HG02852 (cell line): Measurements from ENCODE around the gene TAPBPL.
"Not testable (repeated sequence)": the region's sequence is repeated elsewhere in the genome, so short reads cannot be mapped to it uniquely, and the experiment has no call there.

Experiments
- ATAC-seq: cut with Tn5 transposase; IDR thresholded peaks from one replicate; pipeline ENCODE4 v1.9.1; 2021; ENCODE audit warnings: mild to moderate bottlenecking, moderate library complexity; ENCODE audit not compliant: unreplicated experiment

Gene TAPBPL

DNA sequence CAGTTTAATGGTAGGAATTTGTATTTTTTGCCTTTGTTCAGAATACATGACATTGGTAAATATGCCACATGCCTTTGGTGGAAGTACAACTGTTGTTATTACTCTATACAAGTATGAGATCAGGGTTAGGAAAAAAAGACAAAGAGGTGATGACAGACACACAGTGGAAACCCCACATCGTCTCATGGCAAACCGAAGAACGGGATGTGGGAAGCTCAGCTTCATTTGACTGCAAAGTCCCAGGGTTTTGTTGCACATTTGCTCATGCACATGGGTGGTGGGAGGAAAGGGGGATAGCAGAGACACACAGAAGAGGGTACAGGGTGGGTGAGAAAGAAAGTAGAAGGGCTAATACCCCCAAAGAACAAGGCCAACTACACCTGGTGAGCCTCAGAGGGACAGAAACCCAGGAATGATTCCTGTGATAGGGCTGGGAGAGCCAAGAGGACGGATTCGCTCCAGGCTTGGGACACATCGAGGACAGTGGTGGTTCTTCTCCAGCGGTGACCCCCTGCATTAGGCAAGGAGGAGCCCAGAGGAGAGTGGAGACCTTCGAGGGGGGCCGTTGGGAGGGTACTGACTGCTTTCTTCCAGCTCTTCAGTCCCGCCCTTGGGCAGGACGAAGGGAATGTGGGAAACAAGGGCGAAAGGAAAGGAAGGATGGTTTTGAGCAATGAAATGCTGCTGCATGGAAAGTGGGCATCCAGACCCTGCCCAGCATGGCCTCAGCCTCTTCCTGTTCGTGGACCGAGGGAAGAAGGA, 10.6 kb downstream of the TAPBPL start:
- no peak for ATAC-seq

DNA sequence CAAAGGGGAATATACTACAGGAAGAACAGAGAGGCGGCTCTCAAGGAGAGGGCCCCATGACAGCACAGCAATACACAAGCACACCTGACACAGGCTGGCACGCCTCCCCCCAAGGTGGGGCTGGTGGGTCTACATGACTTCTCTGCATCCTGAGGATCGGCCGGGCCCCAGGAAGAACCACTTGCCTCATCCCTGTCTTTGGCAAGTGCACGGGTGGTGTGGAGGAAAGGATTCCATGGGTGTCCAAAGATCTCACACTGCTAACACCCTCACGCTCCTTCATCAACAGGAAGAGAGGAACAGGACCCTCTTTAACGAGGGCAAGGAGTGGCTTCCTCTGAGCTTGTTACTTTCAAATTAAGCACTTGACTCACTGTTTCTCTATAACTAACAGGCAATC, 11.4 kb downstream of the TAPBPL start:
- no peak for ATAC-seq

DNA sequence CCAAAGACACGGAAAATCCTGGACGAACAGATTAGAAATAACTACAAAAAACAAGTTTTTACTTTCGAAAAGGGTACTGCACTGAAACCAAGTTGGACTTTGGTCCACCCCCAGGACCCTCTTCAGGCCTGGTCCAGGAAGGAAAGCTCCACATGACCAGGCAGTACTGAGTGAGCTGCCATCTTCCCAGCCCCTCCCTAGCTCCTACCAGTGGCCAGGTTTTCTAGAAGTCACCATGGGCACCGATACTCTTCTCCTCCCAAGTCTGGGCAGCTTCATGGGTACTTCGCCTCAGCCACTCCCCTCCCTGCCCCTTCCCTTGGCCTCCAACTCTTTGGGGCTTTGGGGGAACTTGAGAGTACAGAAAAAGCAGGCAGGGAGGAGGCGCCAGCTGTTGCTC, 12.0 kb downstream of the TAPBPL start:
- no peak for ATAC-seq

- ATAC-seq = no peak
Observed at GRCh38 chr12:6464531-6464930, 12.7 kb downstream of the TAPBPL start.

GRCh38 chr12:6465467-6466183, 13.8 kb downstream of the TAPBPL start:
- ATAC-seq = no peak

GRCh38 chr12:6466184-6466573, 14.3 kb downstream of the TAPBPL start:
- no peak for ATAC-seq

DNA sequence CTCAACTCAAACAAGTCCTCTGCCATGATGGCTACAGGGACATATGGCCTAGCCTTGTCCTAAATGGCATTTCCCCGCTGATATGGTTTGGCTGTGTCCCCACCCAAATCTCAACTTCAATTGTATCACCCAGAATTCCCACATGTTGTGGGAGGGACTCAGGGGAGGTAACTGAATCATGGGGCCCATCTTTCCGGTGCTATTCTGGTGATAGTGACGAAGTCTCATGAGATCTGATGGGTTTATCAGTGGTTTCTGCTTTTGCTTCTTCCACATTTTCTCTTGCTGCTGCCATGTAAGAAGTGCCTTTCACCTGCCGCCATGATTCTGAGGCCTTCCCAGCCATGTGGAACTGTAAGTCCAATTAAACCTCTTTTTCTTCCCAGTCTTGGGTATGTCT, 14.9 kb downstream of the TAPBPL start:
- not testable (repeated sequence) for ATAC-seq

DNA sequence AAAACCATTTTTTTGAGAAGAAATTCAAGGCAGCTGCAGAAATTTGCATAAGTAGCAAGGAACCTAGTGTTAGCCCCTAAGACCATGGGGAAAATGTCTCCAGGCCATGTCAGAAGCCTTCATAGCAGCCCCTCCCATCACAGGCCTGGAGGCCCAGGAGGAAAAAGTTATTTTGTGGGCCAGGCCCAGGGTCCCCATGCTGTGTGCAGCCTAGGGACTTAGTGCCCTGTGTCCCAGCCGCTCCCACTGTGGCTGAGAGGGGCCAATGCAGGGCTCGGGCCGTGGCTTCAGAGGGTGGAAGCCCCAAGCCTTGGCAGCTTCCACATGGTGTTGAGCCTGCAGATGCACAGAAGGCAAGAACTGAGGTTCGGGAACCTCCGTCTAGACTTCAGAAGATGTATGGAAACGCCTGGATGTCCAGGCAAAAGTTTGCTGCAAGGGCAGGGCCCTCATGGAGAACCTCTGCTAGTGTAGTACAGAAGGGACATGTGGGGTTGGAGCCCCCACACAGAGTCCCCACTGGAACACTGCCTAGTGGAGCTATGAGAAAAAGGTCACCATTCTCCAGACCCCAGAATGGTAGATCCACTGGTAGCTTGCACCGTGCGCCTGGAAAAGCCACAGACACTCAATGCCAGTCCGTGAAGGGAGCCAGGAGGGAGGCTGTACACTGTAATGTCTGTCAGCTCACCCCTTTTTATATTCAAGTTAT, 15.9 kb downstream of the TAPBPL start:
- ATAC-seq = not testable (repeated sequence)

DNA sequence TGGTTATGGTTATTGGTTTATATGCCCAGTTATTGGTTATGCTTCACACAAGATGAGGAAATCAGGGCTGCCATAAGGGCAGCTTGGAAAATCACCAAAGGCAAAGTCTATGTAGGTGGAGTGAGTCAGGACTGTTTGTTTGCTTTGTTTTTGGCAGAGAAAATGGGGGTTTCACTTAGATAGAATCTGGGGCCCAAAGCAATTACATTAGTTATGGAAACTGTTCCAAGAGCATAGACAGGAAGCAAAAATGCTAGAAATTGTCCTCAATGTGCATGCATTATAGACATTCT, 16.4 kb downstream of the TAPBPL start:
- no peak for ATAC-seq

- ATAC-seq = no peak
Observed at GRCh38 chr12:6469092-6469491, 17.2 kb downstream of the TAPBPL start.

DNA sequence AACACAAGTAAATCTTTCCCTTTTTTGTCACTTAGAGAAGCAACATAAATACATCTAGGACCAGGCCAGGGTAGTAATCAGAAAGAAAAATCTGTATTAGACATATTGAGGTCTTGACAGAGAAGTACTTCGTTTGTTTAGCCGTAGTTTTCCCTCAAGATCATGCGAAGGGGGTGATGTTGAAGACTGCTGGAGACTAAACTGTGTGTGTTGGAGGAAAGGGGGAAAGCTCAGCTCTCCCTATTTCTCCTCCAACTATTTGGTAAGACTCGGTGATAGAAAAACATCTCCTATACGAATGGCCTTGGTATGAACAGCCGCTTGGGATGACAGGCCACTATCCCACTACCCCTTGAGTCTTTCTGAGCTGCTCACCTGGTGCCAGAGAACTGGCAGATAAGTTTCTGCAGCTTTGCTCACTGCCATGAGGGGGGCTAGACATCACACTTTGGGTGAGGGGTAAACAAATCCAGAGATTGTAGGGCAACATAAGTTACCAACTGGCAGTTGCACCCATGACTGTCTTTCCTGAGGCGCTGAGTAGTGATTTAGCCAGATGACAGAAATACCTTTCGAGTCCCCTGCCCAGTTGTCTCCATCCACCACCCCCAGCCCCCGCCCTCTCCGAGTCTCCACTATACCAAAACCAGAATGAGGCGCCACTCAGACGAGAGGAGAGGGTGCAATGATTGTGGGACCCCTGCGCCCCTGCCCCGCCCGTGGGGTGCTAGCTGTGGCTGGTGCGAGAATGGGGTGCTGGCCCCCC, 17.9 kb downstream of the TAPBPL start:
- ATAC-seq = no peak

- ATAC-seq = peak; percentile 89
Observed at GRCh38 chr12:6470375-6471163, 18.7 kb downstream of the TAPBPL start, which contains the start of gene VAMP1. Gene VAMP1 (minus strand): TSS chr12:6470677. CDS start chr12:6470531, 146 bp downstream.

GRCh38 chr12:6471989-6472360, 20.1 kb downstream of the TAPBPL start:
- ATAC-seq = no peak

DNA sequence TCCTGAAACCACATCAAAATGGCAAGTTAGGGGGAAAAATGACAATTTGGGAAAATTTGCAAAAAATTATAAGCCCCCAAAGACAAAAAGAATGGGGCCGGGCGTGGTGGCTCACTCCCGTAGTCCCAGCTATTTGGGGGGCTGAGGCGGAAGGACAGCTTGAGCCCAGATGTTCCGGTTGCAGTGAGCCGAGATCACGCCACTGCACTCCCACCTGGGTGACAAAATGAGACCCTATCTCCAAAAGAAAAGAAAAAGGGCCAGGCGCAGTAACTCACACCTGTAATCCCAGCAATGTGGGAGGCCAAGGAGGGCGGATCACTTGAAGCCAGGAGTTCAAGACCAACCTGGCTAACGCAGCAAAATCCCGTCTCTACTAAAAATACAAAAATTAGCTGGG, 20.6 kb downstream of the TAPBPL start:
- ATAC-seq = no peak

DNA sequence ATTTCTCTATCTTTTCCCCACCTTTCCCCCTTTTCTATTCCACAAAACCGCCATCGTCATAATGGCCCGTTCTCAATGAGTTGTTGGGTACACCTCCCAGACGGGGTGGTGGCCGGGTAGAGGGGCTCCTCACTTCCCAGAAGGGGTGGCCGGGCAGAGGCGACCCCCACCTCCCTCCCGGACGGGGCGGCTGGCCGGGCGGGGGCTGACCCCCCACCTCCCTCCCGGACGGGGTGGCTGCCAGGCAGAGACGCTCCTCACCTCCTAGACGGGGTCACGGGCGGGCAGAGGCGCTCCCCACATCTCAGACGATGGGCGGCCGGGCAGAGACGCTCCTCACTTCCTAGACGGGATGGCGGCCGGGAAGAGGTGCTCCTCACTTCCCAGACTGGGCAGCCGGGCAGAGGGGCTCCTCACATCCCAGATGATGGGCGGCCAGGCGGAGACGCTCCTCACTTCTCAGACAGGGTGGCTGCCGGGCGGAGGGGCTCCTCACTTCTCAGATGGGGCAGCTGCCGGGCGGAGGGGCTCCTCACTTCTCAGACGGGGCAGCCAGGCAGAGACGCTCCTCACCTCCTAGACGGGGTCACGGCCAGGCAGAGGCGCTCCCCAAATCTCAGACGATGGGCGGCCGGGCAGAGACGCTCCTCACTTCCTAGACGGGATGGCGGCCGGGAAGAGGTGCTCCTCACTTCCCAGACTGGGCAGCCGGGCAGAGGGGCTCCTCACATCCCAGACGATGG, 23.6 kb downstream of the TAPBPL start:
- ATAC-seq = not testable (repeated sequence)

- no peak for ATAC-seq
Observed at GRCh38 chr12:6476489-6476888, 24.6 kb downstream of the TAPBPL start.

- ATAC-seq = not testable (repeated sequence)
Observed at GRCh38 chr12:6477601-6478377, 25.9 kb downstream of the TAPBPL start.

- ATAC-seq = no peak
Observed at GRCh38 chr12:6478416-6478815, 26.6 kb downstream of the TAPBPL start.

GRCh38 chr12:6488240-6488639, 36.4 kb downstream of the TAPBPL start:
- ATAC-seq = no peak
